ENCODE results near the gene LSM7.

DNA sequence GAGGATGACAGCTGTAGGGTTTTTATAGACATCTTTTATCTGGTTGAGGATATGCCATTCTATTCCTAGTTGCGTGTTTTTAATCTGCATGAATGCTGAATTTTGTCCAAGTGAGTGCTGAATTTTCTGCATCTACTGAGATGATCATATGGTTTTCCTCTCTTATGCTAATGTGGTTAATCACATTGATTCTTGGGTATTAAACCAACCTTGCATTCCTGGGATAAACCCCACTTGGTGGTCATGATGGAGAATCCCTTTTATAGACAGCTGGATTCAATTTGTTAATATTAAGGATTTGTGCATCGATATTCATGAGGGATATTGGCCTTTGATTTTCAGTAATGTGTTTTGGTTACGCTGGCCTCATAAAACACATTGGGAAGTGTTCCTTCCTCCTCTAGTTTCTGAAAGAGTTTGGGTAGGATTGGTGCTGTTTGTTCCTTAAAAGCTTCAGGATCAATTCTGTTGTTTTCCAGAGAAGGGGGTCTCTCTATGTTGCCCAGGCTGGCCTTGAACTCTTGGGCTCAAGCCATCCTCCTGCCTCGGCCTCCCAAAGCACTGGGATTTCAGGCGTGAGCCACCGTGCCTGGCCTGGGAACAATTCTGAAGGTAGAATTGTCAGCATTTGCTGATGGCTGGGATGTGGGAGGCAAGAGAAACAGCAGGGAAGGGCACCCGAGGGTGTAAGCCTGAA lies 13.1 kb downstream of the LSM7 start:
- TF ChIP-seq POLR2A (IDR thresholded peaks at IDR 0.05) (no peak), POLR2AphosphoS5 (IDR thresholded peaks at IDR 0.05) (no peak)
- TF ChIP-seq, protein P1, sequence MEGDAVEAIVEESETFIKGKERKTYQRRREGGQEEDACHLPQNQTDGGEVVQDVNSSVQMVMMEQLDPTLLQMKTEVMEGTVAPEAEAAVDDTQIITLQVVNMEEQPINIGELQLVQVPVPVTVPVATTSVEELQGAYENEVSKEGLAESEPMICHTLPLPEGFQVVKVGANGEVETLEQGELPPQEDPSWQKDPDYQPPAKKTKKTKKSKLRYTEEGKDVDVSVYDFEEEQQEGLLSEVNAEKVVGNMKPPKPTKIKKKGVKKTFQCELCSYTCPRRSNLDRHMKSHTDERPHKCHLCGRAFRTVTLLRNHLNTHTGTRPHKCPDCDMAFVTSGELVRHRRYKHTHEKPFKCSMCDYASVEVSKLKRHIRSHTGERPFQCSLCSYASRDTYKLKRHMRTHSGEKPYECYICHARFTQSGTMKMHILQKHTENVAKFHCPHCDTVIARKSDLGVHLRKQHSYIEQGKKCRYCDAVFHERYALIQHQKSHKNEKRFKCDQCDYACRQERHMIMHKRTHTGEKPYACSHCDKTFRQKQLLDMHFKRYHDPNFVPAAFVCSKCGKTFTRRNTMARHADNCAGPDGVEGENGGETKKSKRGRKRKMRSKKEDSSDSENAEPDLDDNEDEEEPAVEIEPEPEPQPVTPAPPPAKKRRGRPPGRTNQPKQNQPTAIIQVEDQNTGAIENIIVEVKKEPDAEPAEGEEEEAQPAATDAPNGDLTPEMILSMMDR (IDR thresholded peaks at IDR 0.05): no peak
